C4-2B (cell line): ENCODE measurements around the gene FOXE3.

Source experiments
- H3K27ac ChIP-seq: fragments of 450-650 bp; 2 replicates; pipeline ENCODE4 v1.5.1; 2017
- ZFX ChIP-seq: fragments of 450-650 bp; IDR thresholded peaks from 2 replicates; pipeline ENCODE4 v1.6.1; 2017
- TF ChIP-seq, protein P1 (sequence below): fragments of 450-650 bp; conservative IDR thresholded peaks from 2 replicates; pipeline ENCODE4 v1.5.1; 2017; ENCODE audit warnings: mild to moderate bottlenecking

Gene FOXE3

GRCh38 chr1:47416319-47417169 lies 459 bp downstream of the FOXE3 start:
- H3K27ac ChIP-seq = no peak overlapping the region

GRCh38 chr1:47417170-47418044 lies 1.3 kb downstream of the FOXE3 start:
- H3K27ac ChIP-seq = no peak overlapping the region
- TF ChIP-seq ZFX = no peak
- TF ChIP-seq, protein P1, sequence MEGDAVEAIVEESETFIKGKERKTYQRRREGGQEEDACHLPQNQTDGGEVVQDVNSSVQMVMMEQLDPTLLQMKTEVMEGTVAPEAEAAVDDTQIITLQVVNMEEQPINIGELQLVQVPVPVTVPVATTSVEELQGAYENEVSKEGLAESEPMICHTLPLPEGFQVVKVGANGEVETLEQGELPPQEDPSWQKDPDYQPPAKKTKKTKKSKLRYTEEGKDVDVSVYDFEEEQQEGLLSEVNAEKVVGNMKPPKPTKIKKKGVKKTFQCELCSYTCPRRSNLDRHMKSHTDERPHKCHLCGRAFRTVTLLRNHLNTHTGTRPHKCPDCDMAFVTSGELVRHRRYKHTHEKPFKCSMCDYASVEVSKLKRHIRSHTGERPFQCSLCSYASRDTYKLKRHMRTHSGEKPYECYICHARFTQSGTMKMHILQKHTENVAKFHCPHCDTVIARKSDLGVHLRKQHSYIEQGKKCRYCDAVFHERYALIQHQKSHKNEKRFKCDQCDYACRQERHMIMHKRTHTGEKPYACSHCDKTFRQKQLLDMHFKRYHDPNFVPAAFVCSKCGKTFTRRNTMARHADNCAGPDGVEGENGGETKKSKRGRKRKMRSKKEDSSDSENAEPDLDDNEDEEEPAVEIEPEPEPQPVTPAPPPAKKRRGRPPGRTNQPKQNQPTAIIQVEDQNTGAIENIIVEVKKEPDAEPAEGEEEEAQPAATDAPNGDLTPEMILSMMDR = no peak

More at GRCh38 chr1:47416319-47417169, 459 bp downstream of the FOXE3 start:
- TF ChIP-seq, protein P1 = no peak
- TF ChIP-seq ZFX = no peak

DNA sequence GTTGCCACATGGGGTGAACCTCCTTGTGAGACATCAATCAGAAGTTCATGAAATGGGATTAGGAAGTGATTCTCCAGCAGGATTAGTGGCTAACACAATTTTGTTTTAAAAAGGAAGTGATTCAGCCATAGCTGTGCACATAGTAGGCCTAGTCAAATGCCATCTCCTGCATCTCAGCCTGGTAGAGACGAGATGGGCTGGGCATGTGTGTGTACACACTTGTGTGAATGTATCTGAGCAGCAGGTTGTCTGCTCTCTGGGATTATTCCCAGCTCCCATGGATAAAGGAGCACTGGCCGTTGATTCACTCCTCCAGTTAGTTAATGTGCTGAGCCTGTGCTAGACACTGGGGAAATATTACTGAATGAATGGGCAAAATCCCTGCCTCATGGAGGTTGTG lies 2.0 kb downstream of the FOXE3 start:
- H3K27ac ChIP-seq = no peak overlapping the region
- TF ChIP-seq, protein P1 = no peak
- no peak for TF ChIP-seq ZFX

DNA sequence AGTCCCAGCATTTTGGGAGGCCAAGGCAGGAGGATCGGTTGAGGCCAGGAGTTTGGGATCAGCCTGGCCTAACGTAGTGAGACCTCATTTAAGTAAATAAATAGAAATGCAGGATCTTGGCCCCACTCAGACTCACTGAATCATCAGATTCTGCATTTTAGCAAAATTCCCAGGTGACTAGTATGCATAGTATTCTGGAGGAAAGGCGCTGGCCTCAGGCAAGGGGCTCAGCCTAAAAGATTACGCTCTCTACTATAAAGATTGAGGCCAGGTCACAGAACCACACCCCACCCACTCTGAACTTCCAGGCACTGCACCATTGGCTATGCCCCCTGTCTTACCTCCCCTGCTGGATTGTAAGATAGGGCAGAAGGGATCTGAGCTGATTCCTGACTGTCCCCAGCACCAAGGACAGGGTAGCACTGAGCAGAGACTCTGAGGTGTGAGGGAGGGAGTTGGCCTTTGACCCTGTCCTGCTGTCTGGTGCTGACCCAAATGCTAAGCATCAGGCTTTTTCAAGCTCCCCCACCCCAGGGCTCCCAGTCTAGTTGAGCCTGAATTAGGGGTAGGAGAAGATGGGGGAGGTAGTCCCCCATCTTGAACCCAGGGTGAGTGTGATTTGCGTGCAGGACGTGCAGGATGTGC lies 2.7 kb downstream of the FOXE3 start:
- no peak overlapping the region for H3K27ac ChIP-seq
- TF ChIP-seq, protein P1 = no peak
- no peak for TF ChIP-seq ZFX

DNA sequence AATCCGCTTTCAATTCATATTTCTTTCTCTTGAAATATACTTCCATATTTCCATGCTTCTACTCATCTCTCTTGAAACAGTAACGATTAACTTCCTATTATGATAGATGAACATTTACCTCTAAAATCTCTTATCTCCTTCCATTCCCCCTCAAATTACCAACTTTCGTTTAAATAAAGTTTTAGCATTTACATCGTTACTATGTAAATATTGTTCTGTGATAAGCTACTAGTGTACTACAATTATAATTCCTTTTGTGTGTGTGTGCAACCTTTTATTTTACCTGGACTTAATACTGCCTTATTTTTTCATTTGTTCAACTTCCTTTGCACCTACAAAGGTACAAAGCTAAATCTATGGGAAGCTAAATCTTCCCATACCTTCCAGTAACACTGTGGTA lies 4.5 kb downstream of the FOXE3 start:
- no peak for TF ChIP-seq ZFX
- TF ChIP-seq, protein P1 = no peak
- H3K27ac ChIP-seq = no peak overlapping the region

GRCh38 chr1:47423872-47424271 lies 7.8 kb downstream of the FOXE3 start:
- H3K27ac ChIP-seq = no peak overlapping the region
- TF ChIP-seq, protein P1 = no peak
- TF ChIP-seq ZFX = no peak
